A673 (cell line): ENCODE data around the gene PTH2. TPM values are rescaled to one million over a fixed set of nuclear protein-coding genes. Genes with fewer than 3 reads are reported as not detected.

Experiments used
- BruUV-seq: library from RNA; stranded (reverse); fragments of 400-500 nt; replicated peaks from 2 replicates; lab custom pipeline; 2021; lab: Mats Ljungman, UMichigan
- CTCF ChIA-PET: fragments of 300-600 bp; sonication (Branson Sonifier 250); formaldehyde crosslinking; loops from one replicate; lab custom pipeline; 2022; ENCODE audit warnings: antibody characterized with exemption; lab: Charles Lee
- POLR2A ChIA-PET: fragments of 300-600 bp; sonication (Branson Sonifier 250); formaldehyde crosslinking; loops from one replicate; lab custom pipeline; 2022; ENCODE audit warnings: antibody characterized with exemption; ENCODE audit not compliant: low non-redundant PET; lab: Charles Lee
- DNase-seq: peaks from one replicate; pipeline ENCODE4 v3.0.0-alpha.2; 2015; ENCODE audit warnings: low spot score
- H3K27ac ChIP-seq: fragments of 200-600 bp; sonication (generic); 2 replicates; pipeline ENCODE4 v1.5.1; 2016; ENCODE audit warnings: mixed run types, low read depth, mild to moderate bottlenecking, mixed read lengths, antibody characterized with exemption, low read length; ENCODE audit not compliant: poor library complexity, severe bottlenecking
- H3K27me3 ChIP-seq: fragments of 200-600 bp; sonication (generic); replicated peaks from 2 replicates; pipeline ENCODE4 v1.6.1; 2017; ENCODE audit warnings: mixed run types, low read depth, mild to moderate bottlenecking, mixed read lengths, antibody characterized with exemption, low read length; ENCODE audit not compliant: insufficient read depth, poor library complexity
- H3K36me3 ChIP-seq: fragments of 200-600 bp; sonication (generic); 2 replicates; pipeline ENCODE4 v1.6.1; 2016; ENCODE audit warnings: mixed run types, mild to moderate bottlenecking, mixed read lengths, antibody characterized with exemption, low read length; ENCODE audit not compliant: insufficient read depth, poor library complexity, severe bottlenecking
- H3K4me1 ChIP-seq: fragments of 200-600 bp; sonication (generic); 2 replicates; pipeline ENCODE4 v1.6.1; 2017; ENCODE audit warnings: mixed run types, mild to moderate bottlenecking, mixed read lengths, antibody characterized with exemption, low read length; ENCODE audit not compliant: insufficient read depth, poor library complexity, severe bottlenecking
- H3K4me3 ChIP-seq: fragments of 200-600 bp; sonication (generic); 2 replicates; pipeline ENCODE4 v1.5.1; 2016; ENCODE audit warnings: low read depth, mixed run types, mild to moderate bottlenecking, mixed read lengths, low read length; ENCODE audit not compliant: poor library complexity, severe bottlenecking
- H3K9me3 ChIP-seq: fragments of 200-600 bp; sonication (generic); 2 replicates; pipeline ENCODE4 v1.6.1; 2016; ENCODE audit warnings: mixed run types, low read depth, mild to moderate bottlenecking, mixed read lengths, antibody characterized with exemption, low read length; ENCODE audit not compliant: poor library complexity, severe bottlenecking
- CTCF ChIP-seq: fragments of 300-800, 200-600 bp; sonication (generic); conservative IDR thresholded peaks from 2 replicates; pipeline ENCODE4 v1.5.1; 2017; ENCODE audit warnings: low read depth, mild to moderate bottlenecking, antibody characterized with exemption, low read length, moderate library complexity, mixed read lengths
- EZH2 ChIP-seq: fragments of 200-600 bp; sonication (generic); IDR thresholded peaks from 2 replicates; pipeline ENCODE4 v1.6.1; 2017; ENCODE audit warnings: borderline replicate concordance, low read depth, mild to moderate bottlenecking, mixed read lengths, antibody characterized with exemption, low read length; ENCODE audit not compliant: poor library complexity, severe bottlenecking
- intact Hi-C: fragments of 100-400 bp; cut with micrococcal nuclease; formaldehyde crosslinking; loops from one replicate; pipeline ENCODE4 v1.10.0; 2022; ENCODE audit not compliant: unreplicated experiment
- total RNA-seq: library from RNA; stranded (reverse); gene quantifications from 2 replicates; pipeline ENCODE4 v1.2.3, GENCODE V29; 2021

Gene PTH2
- total RNA-seq, 1 experiment from 2014 or later, result not detected

- DNase-seq, result no peak
- no peaks in the 10 kb centered on the region for H3K9me3 ChIP-seq
- no peaks in the 10 kb centered on the region for H3K36me3 ChIP-seq
- H3K4me1 ChIP-seq, result no peaks in the 10 kb centered on the region
- H3K27ac ChIP-seq, result no peak overlapping the region
- H3K4me3 ChIP-seq, result no peak overlapping the region
- intact Hi-C loops, result no loop called here
- no TSS peak for BruUV-seq
- no peaks in the 10 kb centered on the region for H3K27me3 ChIP-seq
- ChIA-PET POLR2A (no interaction called here), CTCF (interaction anchor here (0.7 kb wide), 1 partner anchor 168 kb away, joined by 4 read pairs; no protein-coding TSS in a partner anchor)
- no peak for TF ChIP-seq CTCF
- no peak for TF ChIP-seq EZH2
Measured at GRCh38 chr19:49393881-49394280, 29.4 kb downstream of the PTH2 start.

- BruUV-seq, result no TSS peak
- intact Hi-C loops, result loop anchor here (1.0 kb wide), 1 partner anchor 52 kb away; no protein-coding TSS in a partner anchor
- Histone ChIP-seq H3K4me1 (no peaks in the 10 kb centered on the region), H3K36me3 (no peaks in the 10 kb centered on the region), H3K27me3 (no peaks in the 10 kb centered on the region), H3K4me3 (no peak overlapping the region), H3K27ac (no peak overlapping the region), H3K9me3 (no peaks in the 10 kb centered on the region)
- DNase-seq, result peak; percentile 89
- ChIA-PET CTCF (interaction anchor here (0.6 to 1.7 kb wide), 7 partner anchors 12 to 89 kb away, joined by 3 to 11 read pairs (median 6); no protein-coding TSS in a partner anchor), POLR2A (interaction anchor here (0.6 kb wide), 1 partner anchor 14 kb away, joined by 4 read pairs; no protein-coding TSS in a partner anchor)
- TF ChIP-seq EZH2 (no peak), CTCF (peak; percentile 98)
Measured at GRCh38 chr19:49391581-49392399, 31.5 kb downstream of the PTH2 start.

GRCh38 chr19:49390929-49391359 lies 32.3 kb downstream of the PTH2 start:
- CTCF ChIA-PET, result interaction anchor here (1.3 to 1.7 kb wide), 3 partner anchors 52 to 85 kb away, joined by 6 to 10 read pairs (median 8); no protein-coding TSS in a partner anchor
- no TSS peak for BruUV-seq

More at GRCh38 chr19:49390929-49391359, 32.3 kb downstream of the PTH2 start:
- Histone ChIP-seq H3K36me3 (no peaks in the 10 kb centered on the region), H3K27ac (no peak overlapping the region), H3K4me1 (no peaks in the 10 kb centered on the region), H3K27me3 (no peaks in the 10 kb centered on the region), H3K9me3 (no peaks in the 10 kb centered on the region), H3K4me3 (no peak overlapping the region)
- TF ChIP-seq EZH2, result no peak
- TF ChIP-seq CTCF, result no peak
- POLR2A ChIA-PET, result no interaction called here
- intact Hi-C loops, result no loop called here
- no peak for DNase-seq
